NT2/D1 (cell line): ENCODE measurements around the gene VSTM2B.

Source experiments
- YY1 ChIP-seq: IDR thresholded peaks from 2 replicates; pipeline ENCODE4 v1.6.1; 2011; ENCODE audit not compliant: insufficient read length, insufficient read depth
- ZNF274 ChIP-seq: IDR thresholded peaks from 2 replicates; pipeline ENCODE4 v1.6.1; 2011; ENCODE audit warnings: mild to moderate bottlenecking, low read depth, low read length

DNA sequence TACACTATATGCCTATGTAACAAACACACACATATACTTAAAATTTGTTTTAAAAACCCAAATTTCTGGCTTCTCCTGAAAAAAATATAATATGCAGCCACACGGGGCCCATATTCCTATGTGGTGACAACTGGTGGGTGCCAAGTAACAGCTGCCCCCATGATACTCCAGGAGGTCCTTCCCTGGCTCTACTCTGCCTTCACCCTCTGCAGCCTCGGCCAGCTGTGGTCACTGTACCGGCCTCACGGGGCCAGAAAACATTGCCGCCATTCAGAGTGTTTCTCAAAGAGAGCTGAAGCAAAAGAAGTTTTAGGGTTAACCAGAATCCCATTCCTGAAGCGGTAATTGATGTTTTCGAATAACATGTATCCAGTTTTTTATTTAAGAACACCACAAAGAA is 47.7 kb downstream of the VSTM2B start:
- no peak for TF ChIP-seq ZNF274
- no peak for TF ChIP-seq YY1
